Measurements from ENCODE around the gene FGF8. TPM values are rescaled to one million over a fixed set of nuclear protein-coding genes. Genes with fewer than 3 reads are reported as not detected.

FGF8 gene
- total RNA-seq, 1 experiment from 2014 or later = 14.3 TPM

- no peak overlapping the region for H2BK15ac ChIP-seq (ENCODE audit: low read depth, low read length)
- H3K18ac ChIP-seq (ENCODE audit: insufficient read length, low read depth, low read length) = no peak overlapping the region
- no peaks in the 10 kb centered on the region for H3K27me3 ChIP-seq (ENCODE audit: insufficient read depth, low read length)
- WGBS (ENCODE audit: extremely low coverage, insufficient read length, low lambda C conversion rate) = no CpG with 5 or more reads among the region's 14 CpGs
- H3K4ac ChIP-seq (ENCODE audit: low read depth, low read length) = no peak overlapping the region
- H3K27ac ChIP-seq (ENCODE audit: insufficient read length, low read depth, low read length) = no peak overlapping the region
- Mint-ChIP-seq H3K4me1 (peaks cover 30 to 35% of the 10 kb centered on the region in 2 experiments), H3K27me3 (ENCODE audit: low read depth) (no peaks in the 10 kb centered on the region), H3K9me3 (no peaks in the 10 kb centered on the region), H3K27ac (peak overlapping the region; percentile 28 to 100 (median 100); a peak in 5 of 7 replicates), H3K36me3 (ENCODE audit: insufficient read depth in 1 of 3, low read depth in 3 of 3) (peaks cover 4 to 24% (median 12%) of the 10 kb centered on the region in 3 experiments; a peak in 6 of 7 replicates), H3K4me3 (peak overlapping the region; percentile 92 to 97)
- no peak overlapping the region for H2BK120ac ChIP-seq (ENCODE audit: low read depth, low read length, poor library complexity, severe bottlenecking)
- no peak overlapping the region for H4K91ac ChIP-seq (ENCODE audit: insufficient read length, low read depth, low read length)
- peaks cover 4% of the 10 kb centered on the region; the same call in 1 of the 2 replicates for H3K4me1 ChIP-seq (ENCODE audit: insufficient read depth, low read length)
- DNase-seq = no peak
- H3K23me2 ChIP-seq (ENCODE audit: insufficient read length, low read depth, low read length, poor library complexity, severe bottlenecking) = peaks cover 12% of the 10 kb centered on the region
- no peak overlapping the region for H2AFZ ChIP-seq (ENCODE audit: low read length)
- H2BK5ac ChIP-seq (ENCODE audit: insufficient read length, low read length) = no peak overlapping the region
- H3K4me2 ChIP-seq (ENCODE audit: insufficient read depth, insufficient read length, low read length) = peak overlapping the region; percentile 96
- peaks cover 40% of the 10 kb centered on the region for H3K79me2 ChIP-seq (ENCODE audit: insufficient read depth, low read length)
- no peak overlapping the region for H3K14ac ChIP-seq (ENCODE audit: insufficient read depth, low read length)
- no peak overlapping the region for H3K56ac ChIP-seq (ENCODE audit: insufficient read length, low read depth, low read length)
- H3T11ph ChIP-seq (ENCODE audit: low read length) = no peak overlapping the region
- no peak for TF ChIP-seq CTCF (conservative IDR thresholded peaks at IDR 0.05)
- no peak overlapping the region for H4K5ac ChIP-seq (ENCODE audit: insufficient read length, low read depth, low read length)
- no peak overlapping the region for H3K23ac ChIP-seq (ENCODE audit: insufficient read length, low read depth, low read length)
- H2BK20ac ChIP-seq (ENCODE audit: low read depth, low read length, poor library complexity, severe bottlenecking) = no peak overlapping the region
- H3K9ac ChIP-seq (ENCODE audit: extremely low read depth, insufficient read length, low read length) = peak overlapping the region; percentile 93
- H2BK12ac ChIP-seq (ENCODE audit: insufficient read length, low read depth, low read length) = no peak overlapping the region
- no peak overlapping the region for H4K8ac ChIP-seq (replicated peaks; ENCODE audit: insufficient read length, low read depth, low read length)
- H4K20me1 ChIP-seq (ENCODE audit: control insufficient read depth, insufficient read depth, insufficient read length) = no peaks in the 10 kb centered on the region
- no peaks in the 10 kb centered on the region for H3K9me3 ChIP-seq (ENCODE audit: control insufficient read depth, low read depth, low read length)
- no peaks in the 10 kb centered on the region for H3K79me1 ChIP-seq (ENCODE audit: insufficient read depth, low read depth, low read length, poor library complexity, severe bottlenecking)
- no peak overlapping the region for H2AK5ac ChIP-seq (ENCODE audit: insufficient read length, low read length)
These were observed 41.0 kb upstream of the FGF8 start for GRCh38 chr10:101816913-101817336.
